ENCODE data around the gene UNC45A. TPM values are rescaled to one million over a fixed set of nuclear protein-coding genes. Genes with fewer than 3 reads are reported as not detected.

UNC45A gene
- total RNA-seq, 1 experiment from 2014 or later = 66.8 TPM

GRCh38 chr15:91001209-91001608 lies 66.1 kb downstream of the UNC45A start:
- no peak for DNase-seq (ENCODE audit: low read depth)

Small RNA genes lying within 50 kb of the gene (small RNA-seq; reads per million reads assigned to genes)
- gene RF00019 = not detected

Other genes with a start within 250 kb of the UNC45A start
- gene BLM, start 217.9 kb upstream of the UNC45A start, total RNA-seq (2014; rRNA removed; shearing (Covaris generic)) = 13.1 and 16.1 TPM in 2 replicates
- gene FURIN, start 66.7 kb upstream of the UNC45A start, total RNA-seq (2014; rRNA removed; shearing (Covaris generic)) = 61.6 and 84.3 TPM in 2 replicates
- 8.8 and 15.0 TPM in 2 replicates for gene FES, start 50.8 kb upstream of the UNC45A start, total RNA-seq (2014; rRNA removed; shearing (Covaris generic))
- 5.8 and 12.5 TPM in 2 replicates for gene MAN2A2, start 32.0 kb upstream of the UNC45A start, total RNA-seq (2014; rRNA removed; shearing (Covaris generic))
- gene HDDC3, start 2.7 kb upstream of the UNC45A start, total RNA-seq (2014; rRNA removed; shearing (Covaris generic)) = 27.9 and 30.3 TPM in 2 replicates
- 14.0 and 14.1 TPM in 2 replicates for gene RCCD1, start 19.6 kb downstream of the UNC45A start, total RNA-seq (2014; rRNA removed; shearing (Covaris generic))
- 267 and 328 TPM in 2 replicates for gene PRC1, start 59.2 kb downstream of the UNC45A start, total RNA-seq (2014; rRNA removed; shearing (Covaris generic))
- 11.6 and 12.7 TPM in 2 replicates for gene VPS33B, start 87.3 kb downstream of the UNC45A start, total RNA-seq (2014; rRNA removed; shearing (Covaris generic))
- 0.10 TPM in 1 of 2 replicates, not detected in the other for gene SV2B, start 165.0 kb downstream of the UNC45A start, total RNA-seq (2014; rRNA removed; shearing (Covaris generic))